GM18870 (cell line): ENCODE results near the gene MYPOP.

Source experiments
- ATAC-seq: cut with Tn5 transposase; IDR thresholded peaks from one replicate; pipeline ENCODE4 v1.9.1; 2021; ENCODE audit warnings: moderate library complexity; ENCODE audit not compliant: unreplicated experiment

The MYPOP gene, protein sequence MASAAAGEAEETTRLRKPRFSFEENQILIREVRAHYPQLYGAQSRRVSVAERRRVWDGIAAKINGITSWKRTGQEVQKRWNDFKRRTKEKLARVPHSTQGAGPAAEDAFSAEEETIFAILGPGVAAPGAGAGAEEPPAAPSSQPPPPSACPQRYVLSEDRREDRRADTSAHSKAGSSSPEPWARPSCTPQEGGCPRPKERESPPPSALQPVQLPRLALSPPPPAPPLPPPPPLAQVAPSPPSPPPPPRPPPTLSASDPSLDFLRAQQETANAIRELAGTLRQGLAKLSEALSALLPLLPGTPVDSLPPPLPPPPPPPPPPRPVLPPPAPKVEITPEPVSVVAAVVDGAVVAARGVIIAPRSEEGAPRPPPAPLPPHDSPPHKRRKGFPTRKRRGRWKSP

DNA sequence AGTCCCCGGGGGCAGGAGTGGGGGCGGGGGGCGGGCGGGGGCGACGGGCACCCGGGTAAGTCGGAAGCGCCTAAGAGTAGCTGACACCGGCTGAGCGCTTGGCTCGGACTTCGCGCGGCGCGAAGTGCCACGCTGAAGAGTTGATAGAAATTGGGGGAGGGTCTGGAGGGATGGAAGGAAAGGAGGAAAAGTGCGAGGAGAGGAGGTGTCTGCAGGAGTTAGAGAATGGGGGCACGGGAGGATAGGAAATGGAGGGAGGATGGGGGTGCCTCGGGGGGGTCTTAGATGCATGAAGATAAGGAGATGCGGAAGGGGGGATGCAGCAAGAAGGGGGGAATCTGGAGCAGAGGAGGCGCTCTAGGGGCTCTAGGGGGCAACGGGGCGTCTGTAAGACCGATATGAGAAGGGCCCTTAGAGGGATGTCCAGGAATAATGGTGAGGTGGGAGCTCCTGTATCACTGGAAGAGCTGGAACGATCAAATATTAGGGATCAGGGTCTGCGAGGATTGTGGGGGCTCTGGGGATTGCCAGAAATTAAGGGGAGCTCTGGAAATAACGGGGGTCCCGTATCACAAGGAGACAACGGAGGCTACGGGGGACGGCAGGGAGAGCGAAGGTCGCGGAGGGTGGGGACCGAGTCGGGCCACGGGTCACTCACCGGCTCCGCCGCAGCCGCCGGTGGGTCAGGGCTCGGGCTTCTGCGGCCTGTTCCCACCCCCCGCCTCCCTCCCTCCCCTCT lies at the start of gene MYPOP:
TSS of gene MYPOP (minus strand) at position 702 of the 739 bp plus-strand sequence. CDS start 840 bp downstream, outside the sequence.
- no peak for ATAC-seq

DNA sequence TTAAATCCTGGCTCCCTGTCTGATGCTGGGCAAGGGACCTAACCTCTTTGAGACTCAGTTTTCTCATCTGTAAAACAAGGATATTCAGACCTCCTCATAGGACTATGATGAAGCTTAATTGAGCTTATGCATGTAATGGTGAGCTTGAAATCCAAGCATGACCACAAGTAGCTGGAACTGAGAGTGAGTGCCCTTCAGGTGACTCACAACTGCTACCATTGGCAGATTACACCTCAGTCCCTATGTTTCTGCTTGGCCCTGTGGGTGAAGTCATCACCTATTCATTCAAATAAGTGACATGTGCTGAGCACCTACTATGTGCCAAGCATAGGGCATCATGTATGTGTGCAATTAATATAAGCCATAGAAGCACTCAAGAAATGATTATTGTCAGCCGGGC lies 45.5 kb upstream of the MYPOP start:
- ATAC-seq, result no peak

DNA sequence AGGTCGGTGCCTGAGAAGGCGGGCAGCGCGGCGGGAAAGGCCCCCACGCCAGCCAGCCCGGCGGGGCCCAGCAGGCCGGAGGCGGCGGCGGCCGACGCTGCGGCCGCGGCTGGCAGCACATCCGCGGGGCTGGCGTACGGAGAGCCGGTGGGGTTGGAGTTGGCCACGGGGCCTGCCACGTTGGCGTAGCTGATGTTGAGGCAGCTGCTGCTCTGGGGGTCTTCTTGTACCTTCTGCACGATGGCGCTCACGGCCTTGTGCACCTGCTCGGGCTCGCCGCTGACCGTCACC lies 38.0 kb upstream of the MYPOP start:
- ATAC-seq, result no peak

DNA sequence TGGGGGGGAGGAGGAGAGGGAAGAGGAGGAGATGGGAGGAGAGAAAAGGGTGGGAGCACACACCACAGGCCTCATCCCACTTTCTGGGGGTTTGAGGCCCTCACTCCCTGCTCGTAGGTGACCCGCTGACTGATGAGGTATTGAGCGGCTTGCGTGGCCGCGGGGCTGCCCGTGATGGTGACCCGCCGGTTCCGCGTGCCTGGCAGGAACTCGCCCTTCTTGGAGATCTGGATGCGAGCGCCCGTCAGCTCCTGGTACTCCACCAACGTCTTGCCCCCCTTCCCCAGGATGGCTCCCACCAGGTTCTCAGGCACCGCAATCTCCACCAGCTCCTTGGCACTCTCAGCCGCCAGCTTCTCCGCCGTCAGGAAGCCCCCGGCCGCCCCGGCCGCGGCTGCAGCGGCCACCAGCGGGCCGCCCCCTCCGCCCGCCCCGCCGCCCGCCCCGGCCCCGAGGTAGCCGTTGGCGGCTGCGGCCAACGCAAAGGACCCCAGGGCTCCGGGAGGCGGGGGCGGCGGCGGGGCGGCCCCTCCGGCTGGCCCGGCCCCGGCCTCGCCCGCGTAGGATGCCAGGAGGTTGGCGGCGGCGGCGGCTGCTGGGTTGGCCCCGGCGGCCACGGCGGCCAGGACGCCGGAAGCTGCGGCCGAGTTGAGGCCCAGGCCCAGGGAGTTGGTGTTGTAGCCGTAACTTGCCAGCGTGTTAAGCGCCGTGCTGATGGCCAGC lies 37.5 kb upstream of the MYPOP start:
- no peak for ATAC-seq

DNA sequence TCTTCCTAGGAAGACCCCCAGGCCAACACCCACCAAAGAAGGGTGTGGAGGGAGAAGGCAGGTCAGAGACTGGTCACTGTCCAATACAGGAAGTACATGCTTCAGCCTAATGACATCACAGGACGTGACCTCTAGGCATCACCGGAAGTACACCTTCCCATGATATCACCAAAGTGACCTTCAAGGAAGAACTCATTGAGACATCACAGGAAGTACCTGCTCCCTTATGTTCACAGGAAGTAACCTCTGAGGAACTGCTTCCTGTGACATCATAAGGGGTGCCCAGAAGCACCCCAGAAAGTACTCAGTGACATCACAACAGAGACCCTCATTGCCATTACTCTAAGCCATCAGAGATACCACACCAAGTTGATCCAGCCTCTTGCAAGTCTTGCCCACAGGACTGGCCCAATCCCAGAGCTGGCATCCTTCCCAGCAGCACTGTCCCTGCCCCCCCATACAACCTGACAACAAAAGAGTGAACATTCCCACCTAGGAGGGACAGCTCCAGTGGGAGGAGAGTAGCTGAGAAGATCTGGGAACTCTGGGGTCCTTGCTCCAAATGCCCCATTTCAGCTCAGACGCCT lies 36.4 kb upstream of the MYPOP start:
- ATAC-seq, result no peak

DNA sequence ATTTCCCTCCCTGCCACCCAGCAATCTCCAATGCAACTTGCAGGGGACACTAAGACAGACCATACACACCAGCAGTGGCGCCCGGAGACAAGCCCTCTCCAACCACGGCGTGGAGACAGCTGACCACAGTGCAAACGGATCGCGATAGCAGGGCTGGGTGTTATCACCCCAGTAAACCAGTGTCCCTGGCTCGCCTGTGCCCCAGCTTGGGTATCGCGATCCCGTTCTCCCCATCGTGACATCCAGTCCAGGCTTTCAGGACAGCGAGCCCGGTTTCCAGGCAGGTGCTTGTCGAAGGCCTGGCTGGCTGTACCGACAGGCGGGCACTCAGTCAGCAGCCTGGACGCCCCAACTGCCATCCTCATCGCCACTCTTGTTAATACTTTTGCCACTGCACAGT lies 32.9 kb upstream of the MYPOP start:
- no peak for ATAC-seq

DNA sequence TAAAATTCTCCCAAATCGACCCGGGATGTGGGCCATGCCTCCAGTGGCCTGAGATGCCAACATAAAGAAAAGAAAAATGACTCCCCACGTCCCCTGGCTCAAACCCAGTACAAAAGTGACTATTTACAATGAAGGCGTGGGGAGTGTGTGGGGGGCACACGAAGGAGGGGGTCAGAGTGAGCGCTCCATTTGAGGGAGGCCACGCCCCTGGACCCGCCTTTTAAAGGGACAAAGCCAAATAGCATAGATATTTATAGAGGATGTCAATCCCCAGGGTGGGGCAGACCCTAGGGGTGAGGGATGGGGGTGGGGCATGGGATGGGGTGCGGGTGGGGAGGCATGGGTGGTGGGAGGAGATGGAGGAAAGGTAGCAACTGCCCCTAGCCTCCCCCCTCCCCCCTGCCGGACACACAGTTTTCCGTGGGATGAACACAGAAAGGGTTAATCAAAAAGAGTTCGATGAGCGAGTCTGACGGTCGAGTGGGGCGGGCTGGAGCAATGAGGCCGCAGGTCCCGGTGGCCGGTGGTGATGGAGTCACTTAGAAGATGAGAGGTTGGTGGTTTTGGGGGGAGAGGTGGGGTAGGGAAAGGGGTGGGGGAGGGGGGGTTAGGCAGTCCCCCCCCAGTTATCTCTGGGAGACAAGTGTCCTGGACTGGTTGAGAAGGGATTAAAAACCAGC lies 32.3 kb upstream of the MYPOP start:
- no peak for ATAC-seq

DNA sequence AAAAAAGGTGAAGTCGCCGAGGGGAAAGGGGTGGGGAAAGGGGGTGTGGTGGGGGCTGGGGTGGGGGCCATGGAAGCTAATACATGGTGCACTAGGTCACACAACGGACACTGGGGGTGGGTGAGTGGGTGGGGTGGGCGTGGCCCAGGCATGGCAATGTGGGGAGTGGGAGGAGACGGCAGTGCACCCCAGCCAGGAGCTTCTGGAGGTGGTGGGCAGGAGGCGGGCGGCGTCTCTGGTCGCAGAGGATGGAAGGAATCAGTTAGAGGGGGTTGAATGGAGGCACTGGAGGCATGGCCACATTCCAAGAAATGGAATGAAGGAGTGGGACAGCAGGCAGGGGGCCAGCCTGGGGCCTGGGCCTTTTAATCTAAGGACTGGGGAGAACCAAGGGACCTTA lies 31.3 kb upstream of the MYPOP start:
- no peak for ATAC-seq

DNA sequence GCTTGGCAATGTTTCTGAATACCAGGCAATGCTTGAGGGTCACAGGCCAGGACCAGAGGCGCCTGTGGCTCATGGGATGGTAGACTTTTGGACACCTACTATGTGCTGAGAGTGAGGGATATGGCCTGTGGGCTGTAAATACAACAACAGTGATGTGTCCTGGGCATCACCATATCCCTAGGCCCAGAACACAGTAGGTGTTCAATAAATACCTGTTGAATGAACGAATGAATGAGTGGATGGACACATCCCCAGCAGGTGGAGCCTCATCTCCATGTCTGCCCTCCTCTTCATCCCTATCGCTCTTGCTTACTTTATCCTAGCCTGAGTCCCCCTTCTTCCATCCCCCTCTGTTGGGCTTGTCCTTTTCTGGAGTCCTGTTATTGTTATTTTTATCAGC lies 28.6 kb upstream of the MYPOP start:
- no peak for ATAC-seq

DNA sequence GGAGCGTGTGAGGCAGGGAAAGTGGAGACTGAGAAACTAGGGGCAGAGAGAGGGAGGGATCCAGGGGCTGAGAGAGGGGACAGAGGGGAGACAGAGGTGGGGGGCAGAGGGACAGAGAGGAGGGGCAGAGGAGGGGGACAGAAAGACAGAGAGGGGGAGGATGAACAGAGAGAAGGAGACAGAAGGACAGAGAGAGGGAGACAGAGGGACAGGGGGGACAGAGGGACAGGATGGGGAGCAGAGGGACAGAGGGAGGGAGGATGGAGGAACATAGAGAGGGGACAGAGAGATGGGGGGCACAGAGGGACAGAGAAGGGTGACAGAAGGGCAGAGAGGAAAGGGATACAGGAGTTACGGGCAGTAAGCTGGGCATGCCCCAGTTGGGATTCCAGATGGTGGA lies 26.8 kb upstream of the MYPOP start:
- ATAC-seq, result no peak

DNA sequence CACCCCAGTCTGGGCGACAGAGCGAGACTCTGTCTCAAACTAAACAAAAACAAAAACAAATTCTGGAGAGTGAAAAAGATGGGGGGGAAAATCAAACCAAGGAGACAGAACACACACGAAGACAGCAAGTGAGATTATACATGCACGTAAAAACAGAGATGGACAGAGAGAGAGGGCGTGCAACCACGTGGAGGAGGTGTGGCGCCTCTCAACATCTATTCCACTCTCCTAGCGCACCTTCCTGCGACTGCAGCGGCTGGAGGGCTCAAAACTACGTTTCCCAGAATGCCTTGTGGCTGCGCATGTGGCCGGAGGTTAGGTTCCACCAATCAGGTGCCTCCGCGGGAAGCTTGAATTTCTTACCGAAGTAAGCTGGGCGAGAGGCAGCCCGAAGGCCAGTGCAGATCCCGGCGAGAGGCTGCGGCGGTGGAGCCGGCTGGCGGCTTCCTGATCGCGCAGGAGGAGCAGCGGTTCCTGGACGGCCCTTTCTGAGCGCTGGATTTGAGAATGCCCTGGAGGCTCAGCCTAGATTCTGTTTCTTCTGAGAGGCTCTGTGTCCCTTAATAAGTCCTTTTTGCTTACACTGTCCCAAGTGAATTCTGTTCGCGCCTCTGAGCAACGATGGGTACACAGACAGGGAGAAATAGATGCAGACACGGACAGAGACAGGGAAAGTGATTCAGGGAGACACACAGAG lies 25.3 kb upstream of the MYPOP start:
- no peak for ATAC-seq

DNA sequence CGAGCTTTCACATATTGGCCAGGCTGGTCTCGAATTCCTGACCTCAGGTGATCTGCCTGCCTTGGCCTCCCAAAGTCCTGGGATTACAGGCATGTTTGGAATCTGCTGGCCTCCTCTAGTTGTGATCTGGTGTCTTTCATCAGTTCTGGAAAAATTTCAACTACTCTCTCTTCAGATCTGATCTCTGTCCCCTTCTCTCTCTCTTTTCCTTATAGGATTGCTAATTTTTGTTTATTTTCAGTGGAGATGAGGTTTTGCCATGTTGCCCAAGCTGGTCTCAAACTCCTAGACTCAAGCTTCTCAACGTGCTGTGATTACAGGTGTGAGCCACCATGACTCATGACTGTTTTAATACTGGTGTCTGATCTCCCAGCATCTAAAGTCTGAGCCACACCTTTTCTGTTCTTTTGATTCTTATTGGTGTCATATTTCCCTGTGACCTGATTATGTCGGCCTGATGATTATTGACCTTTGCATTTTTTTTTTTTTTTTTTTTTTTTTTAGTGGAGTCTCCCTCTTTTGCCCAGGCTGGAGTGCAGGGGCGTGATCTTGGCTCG lies 22.6 kb upstream of the MYPOP start:
- ATAC-seq, result no peak

DNA sequence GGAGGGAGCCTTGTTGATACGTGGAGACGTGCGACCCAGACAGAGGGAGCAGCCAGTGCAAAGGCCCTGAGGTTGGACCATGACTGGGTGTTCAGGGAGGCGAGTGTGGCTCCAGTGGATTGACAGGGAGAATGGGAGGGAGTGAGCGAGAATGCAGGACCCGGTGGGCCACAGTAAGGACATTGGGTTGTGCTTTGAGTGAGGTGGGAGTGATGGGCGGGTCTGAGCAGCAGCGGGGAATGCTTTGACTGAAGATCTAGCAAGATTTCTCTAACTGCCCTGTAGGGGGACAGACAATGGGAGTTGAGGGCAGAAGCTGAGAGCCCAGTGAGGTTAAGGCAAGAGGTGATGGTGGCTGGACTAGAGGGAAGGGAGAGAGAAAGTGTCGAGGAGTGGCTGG lies 19.9 kb upstream of the MYPOP start:
- no peak for ATAC-seq

DNA sequence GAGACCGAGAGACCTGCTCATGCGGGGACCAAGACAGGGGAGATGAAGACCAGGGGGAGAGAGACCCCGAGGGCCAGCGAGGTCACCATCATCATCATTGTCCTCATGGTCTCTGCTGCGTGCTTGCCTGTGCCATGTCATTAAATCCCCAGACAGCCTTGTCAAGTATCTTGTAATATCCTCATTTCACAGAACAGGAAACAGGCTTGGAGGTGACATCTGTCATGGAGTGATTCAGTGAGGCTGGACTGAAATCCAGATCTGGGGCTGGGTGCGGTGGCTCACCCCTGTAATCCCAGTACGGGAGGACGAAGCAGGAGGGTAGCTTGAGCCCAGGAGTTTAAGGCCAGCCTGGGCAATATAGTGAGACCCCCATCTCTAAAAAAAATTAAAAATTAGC lies 18.0 kb upstream of the MYPOP start:
- ATAC-seq, result no peak

DNA sequence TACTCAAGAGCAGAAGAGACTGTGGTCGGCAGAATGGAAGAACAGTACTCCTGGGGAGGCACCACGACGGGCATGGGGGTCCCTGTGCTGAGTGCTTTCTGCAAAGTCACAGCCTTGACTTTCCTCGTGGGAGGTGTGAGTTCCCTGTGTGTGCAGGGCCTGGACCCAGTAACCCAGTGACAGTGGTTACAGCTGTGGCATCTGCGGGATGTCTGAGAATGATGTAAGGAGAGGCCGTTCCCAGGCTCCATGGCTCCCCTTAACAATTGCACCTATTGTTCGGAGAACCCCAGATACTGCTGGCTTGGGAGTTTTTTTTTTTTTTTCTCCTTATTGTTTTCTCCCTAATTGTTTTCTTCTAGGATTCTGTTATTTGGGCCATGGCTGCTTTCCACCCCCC lies 17.3 kb upstream of the MYPOP start:
- no peak for ATAC-seq

DNA sequence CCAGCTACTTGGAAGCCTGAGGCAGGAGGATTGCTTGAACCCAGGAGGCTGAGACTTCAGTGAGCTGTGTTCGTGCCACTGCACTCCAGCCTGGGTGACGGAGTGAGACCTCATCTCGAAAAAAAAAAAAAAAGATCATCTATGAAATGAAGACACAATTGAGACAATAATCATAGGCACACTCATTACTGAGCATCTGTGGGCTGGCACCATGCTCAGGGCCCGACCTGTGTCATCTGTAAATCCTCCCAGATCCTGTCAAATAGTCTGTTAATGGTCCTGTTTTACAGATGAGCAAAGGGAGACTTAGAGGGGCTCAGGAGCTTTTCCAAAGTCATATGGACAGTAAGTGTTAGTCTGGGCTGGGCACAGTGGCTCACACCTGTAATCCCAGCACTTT lies 16.3 kb upstream of the MYPOP start:
- no peak for ATAC-seq

DNA sequence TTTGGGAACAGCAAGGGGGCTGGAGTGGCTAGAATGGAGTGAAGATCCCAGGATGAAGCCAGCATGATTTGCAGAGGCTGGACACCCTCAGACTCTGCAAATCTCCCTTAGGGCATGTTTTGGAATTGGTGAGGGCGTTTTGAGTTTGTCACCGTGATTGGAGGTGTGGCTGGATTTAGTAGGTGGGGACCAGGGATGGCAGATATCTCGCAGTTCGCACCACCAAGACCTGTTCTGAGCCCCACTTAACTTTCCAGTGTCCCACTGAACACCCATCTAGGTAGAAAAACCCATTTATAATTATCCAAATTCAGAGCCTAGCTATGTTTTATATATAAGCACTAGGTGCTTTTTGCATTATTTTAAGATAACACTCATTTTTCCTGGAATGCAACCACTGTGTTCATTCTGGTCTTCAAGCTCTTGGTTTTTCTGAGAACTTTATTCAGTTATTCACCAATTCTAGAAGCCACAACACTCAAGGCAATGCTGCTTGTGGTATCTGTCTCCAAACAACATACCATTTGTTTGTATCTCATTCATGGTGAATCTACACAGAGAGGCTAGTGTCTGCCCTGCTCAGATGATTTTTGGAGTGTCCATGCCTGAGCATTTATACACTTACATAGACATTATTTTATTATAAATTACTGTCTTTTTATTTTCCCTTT lies 15.1 kb upstream of the MYPOP start:
- no peak for ATAC-seq

DNA sequence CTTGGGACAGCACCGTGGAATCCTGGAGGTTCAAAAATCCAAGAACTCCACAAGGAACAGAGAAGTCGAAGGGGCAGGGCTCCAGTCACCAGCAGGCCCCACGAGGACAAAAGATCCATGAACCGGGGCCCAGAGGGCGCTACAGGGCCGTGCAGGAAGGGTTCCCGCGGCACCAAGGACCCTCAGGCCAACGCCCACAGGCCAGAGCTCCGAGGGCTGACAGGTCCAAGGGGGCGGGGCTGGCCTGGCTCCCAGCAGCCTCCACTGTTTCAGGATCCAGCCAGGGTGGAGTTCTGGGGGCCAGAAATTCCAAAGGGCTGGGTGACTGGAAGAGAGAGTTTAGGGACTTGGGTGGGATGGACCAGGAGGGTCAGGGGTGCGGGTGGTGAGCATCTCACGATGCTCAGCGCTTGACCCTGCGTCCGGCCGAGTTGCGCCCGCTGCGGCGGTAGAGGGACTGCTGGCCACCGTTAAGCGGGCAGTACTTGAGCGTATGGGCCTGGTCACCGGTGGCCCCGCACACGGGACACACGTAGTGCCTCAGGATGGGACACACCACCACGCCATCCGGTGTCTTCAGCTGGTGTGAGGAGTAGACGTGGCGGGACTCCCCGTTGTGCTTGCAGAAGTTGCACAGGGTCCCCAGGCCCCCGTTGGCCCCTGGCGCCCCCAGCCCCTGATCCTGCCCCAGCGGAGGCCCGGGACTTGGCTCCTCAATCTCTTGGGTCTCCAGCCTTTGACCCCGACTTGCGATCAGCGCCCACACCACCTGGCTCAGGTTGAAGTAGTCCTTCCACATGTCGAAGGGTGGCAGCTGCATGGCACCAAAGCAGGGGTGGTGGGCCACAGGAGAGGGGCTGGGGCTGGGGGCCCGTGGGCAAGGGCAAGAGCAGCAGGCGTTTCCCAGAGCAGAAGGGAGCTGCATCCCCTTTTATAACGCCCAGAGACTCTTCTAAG lies 11.7 kb upstream of the MYPOP start, which contains the start of gene NANOS2:
TSS of gene NANOS2 (minus strand) at position 905 of the 957 bp plus-strand sequence. CDS start at position 820, 85 bp downstream.
- ATAC-seq, result no peak
